Measurements from ENCODE around the gene MYO7B. TPM values are rescaled to one million over a fixed set of nuclear protein-coding genes. Genes with fewer than 3 reads are reported as not detected.
A peak's percentile ranks its signal among the peaks of the same experiment; 100 is the strongest.

MYO7B gene
- total and polyA plus RNA-seq, 12 donors, result 0.13 to 1.5 (median 0.32) TPM; not detected in 1

DNA sequence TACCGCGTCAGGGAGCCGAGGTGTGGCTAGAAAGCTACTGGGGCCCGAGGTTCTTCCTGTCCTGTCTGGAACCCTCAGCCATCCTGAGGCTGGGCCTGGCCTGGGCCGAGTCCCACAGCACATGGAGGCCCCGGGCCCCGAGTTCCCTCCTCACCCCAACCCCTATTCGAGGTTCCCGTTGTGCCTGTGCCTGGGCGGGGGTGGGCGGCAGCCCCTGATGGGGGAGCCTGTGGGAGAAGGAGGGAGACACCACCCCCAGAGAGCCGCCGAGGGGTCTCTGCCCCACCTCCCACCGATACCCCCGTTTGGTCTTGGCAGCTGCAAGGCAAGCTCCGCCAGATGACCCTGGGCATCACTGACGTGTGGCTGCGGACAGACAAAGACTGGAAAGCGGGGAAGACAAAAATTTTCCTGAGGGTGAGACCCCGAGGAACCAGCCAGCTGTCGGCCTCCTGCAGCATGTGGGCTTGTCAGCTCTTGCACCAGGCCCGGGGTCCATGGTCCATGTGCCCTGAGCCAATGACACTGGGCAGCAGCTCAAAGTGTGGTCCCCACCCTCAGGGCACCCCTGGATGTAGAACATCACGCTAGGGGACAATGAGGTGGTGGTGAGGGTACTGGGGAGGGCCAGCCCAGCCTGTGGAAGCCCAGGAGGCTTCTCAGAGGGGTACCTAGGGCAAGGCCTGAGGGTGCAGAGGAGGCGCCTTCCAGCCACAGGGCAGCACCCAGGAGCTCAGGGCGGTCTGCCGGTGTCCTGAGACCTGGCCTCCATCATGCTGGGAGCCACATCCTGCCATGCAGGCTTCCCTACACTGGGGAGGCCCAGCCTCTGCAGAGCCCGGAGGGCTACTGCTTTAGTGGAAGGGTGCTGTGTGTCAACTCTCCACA is 58.0 kb downstream of the MYO7B start:
- no peaks in the 10 kb centered on the region for H3K4me1 ChIP-seq (replicated peaks in 1 of 2)
- intact Hi-C loops (cut with DNase I), result loop anchor here in 1 of 2 donors (5.0 kb wide), 1 partner anchor 54 kb away; the partner anchor contains the start of gene GPR17
- WGBS, 4 donors, result 87 to 91% (median 89%) methylated on average over 8 to 27 of the region's 27 CpGs
- no peak for TF ChIP-seq POLR2A (IDR thresholded peaks at IDR 0.05)
- TF ChIP-seq, protein P1, sequence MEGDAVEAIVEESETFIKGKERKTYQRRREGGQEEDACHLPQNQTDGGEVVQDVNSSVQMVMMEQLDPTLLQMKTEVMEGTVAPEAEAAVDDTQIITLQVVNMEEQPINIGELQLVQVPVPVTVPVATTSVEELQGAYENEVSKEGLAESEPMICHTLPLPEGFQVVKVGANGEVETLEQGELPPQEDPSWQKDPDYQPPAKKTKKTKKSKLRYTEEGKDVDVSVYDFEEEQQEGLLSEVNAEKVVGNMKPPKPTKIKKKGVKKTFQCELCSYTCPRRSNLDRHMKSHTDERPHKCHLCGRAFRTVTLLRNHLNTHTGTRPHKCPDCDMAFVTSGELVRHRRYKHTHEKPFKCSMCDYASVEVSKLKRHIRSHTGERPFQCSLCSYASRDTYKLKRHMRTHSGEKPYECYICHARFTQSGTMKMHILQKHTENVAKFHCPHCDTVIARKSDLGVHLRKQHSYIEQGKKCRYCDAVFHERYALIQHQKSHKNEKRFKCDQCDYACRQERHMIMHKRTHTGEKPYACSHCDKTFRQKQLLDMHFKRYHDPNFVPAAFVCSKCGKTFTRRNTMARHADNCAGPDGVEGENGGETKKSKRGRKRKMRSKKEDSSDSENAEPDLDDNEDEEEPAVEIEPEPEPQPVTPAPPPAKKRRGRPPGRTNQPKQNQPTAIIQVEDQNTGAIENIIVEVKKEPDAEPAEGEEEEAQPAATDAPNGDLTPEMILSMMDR (IDR thresholded peaks at IDR 0.05), result no peak
- DNase-seq, result peak in 1 of 7 donors; percentile 40
- no peaks in the 10 kb centered on the region for H3K27me3 ChIP-seq
- H3K36me3 ChIP-seq (replicated peaks in 1 of 2), result no peaks in the 10 kb centered on the region
- H3K9me3 ChIP-seq (replicated peaks in 1 of 3), result no peaks in the 10 kb centered on the region
- no peak overlapping the region for H3K27ac ChIP-seq
- no peak overlapping the region for H3K4me3 ChIP-seq

DNA sequence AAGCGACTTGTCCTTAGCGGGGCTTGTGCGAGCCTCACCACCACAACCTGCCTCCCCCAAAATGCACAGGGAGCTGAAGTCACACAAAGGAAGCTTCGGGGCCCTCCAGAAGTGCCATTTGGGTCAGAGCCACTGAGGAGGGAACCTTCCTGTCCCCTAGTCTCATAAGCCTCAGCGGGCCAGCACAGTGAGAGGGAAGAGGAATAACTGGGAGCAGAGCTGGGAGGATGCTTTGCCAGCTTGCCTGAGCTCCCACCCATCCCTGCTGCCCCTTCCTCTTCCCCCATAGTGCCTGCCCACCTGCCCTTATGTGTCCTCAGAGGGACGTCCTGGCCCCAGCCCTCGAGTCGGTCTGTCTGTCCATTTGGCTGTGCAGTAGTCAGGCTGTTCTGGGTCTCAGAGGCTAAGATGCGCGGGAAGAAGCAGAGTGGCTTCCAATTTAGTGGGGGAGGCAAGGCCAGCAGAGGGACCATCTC is 58.7 kb downstream of the MYO7B start:
- intact Hi-C loops (cut with DNase I), result loop anchor here in 1 of 2 donors (5.0 kb wide), 1 partner anchor 53 kb away; the partner anchor contains the start of gene GPR17
- no peaks in the 10 kb centered on the region for H3K4me1 ChIP-seq (replicated peaks in 1 of 2)
- WGBS, 4 donors, result 88 to 95% (median 92%) methylated on average over 10 of the region's 10 CpGs
- no peak overlapping the region for H3K27ac ChIP-seq
- H3K4me3 ChIP-seq, result no peak overlapping the region
- H3K9me3 ChIP-seq (replicated peaks in 1 of 3), result no peaks in the 10 kb centered on the region
- peak in 1 of 7 donors; percentile 17 for DNase-seq
- no peaks in the 10 kb centered on the region for H3K27me3 ChIP-seq
- TF ChIP-seq POLR2A (IDR thresholded peaks at IDR 0.05), result no peak
- TF ChIP-seq, protein P1 (IDR thresholded peaks at IDR 0.05), result no peak
- H3K36me3 ChIP-seq (replicated peaks in 1 of 2), result no peaks in the 10 kb centered on the region

DNA sequence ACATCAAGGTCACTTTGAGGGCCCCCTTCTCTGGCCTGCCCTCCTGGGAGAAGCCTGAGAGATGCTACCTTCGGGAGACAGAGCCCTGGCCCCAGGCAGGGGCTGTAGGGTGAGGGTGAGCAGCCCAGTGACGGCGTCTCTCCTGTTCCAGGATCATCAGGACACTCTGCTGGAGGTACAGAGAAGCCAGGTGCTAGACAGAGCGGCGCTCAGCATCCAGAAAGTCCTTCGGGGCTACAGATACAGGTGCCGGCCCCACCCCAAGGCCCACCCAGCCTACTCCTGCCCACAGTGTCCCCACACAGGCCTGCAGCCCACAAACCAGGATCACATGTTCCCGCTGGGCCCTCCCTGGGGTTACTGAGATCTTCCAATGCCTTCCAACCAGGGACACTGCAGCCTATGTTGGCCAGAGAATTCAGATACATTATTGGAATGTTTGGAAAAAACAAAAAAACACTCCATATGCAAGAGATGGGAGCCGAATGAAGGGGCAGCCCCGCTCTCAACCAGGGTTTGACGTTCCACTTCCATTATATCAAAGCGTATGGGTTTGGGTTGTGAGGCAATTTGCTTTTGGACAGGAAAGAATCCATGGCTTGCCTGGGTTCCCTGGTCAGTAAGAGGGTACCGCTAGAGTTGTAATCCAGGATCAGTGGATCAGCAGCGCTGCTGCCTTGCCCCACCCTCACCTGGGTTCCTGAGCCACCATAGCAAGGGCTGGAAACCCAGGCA is 61.0 kb downstream of the MYO7B start:
- H3K36me3 ChIP-seq (replicated peaks in 1 of 2), result no peaks in the 10 kb centered on the region
- intact Hi-C loops (cut with DNase I), result no loop called here
- peak in 2 of 7 donors; percentile 6 to 25 for DNase-seq
- no peak overlapping the region for H3K4me3 ChIP-seq
- H3K9me3 ChIP-seq (replicated peaks in 1 of 3), result no peaks in the 10 kb centered on the region
- no peaks in the 10 kb centered on the region for H3K4me1 ChIP-seq (replicated peaks in 1 of 2)
- H3K27me3 ChIP-seq, result no peaks in the 10 kb centered on the region
- H3K27ac ChIP-seq, result no peak overlapping the region
- TF ChIP-seq POLR2A (IDR thresholded peaks at IDR 0.05), result no peak
- TF ChIP-seq, protein P1 (IDR thresholded peaks at IDR 0.05), result no peak
- 94 to 96% (median 95%) methylated on average over 12 to 14 of the region's 14 CpGs for WGBS, 4 donors
